ENCODE measurements around the gene OSM.
A peak's percentile ranks its signal among the peaks of the same experiment; 100 is the strongest.
"Not testable (repeated sequence)": the region's sequence is repeated elsewhere in the genome, so short reads cannot be mapped to it uniquely, and the experiment has no call there.

Gene OSM

DNA sequence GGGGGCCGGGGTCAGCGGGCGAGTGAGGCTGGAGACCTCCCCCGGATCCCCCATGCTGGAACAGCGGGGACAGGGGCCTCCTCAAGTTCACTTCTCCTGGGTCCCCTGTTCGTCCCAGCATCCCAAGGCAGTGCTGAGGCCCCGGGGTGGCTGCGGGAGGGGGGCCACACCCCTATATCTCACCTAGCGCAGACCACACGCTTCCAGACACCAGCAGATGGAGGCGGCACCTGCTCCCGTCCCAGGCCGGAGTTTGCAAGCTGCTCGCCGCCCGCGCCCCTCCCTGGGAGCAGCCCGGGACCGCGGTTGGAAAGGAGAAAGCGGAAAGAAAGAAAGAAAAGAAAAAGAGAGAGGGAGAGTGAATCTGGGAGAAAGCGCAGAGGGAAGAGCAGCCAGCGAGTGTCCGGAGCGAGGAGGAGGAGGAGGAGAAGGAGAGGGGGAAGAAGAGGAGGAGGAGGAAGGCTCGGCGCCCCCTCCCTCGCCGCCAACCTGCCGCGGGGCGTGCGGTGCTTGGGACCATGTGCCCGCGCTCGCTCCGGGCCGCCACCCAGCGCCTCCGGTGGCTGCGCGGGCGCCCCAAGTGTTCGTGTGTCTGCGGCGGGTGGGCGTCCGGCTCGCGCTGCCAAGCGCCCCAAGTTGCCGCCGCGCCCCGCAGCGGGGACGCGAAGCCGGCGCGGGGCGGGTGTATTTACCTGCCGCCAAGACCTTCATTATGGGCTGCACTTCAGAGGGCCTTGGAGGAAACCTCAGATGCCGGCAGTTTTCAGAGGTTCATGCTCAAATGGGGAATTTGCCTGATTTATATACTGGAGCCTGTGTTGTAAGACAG, 20.5 kb downstream of the OSM start, which contains the start of gene LIF:
Gene LIF, minus strand, starts transcription at position 775 of the 829 bp plus-strand sequence. Its CDS starts 64 bp downstream, at position 711.
- DNase-seq = peak in 2 of 58 donors; percentile 23 to 24

DNA sequence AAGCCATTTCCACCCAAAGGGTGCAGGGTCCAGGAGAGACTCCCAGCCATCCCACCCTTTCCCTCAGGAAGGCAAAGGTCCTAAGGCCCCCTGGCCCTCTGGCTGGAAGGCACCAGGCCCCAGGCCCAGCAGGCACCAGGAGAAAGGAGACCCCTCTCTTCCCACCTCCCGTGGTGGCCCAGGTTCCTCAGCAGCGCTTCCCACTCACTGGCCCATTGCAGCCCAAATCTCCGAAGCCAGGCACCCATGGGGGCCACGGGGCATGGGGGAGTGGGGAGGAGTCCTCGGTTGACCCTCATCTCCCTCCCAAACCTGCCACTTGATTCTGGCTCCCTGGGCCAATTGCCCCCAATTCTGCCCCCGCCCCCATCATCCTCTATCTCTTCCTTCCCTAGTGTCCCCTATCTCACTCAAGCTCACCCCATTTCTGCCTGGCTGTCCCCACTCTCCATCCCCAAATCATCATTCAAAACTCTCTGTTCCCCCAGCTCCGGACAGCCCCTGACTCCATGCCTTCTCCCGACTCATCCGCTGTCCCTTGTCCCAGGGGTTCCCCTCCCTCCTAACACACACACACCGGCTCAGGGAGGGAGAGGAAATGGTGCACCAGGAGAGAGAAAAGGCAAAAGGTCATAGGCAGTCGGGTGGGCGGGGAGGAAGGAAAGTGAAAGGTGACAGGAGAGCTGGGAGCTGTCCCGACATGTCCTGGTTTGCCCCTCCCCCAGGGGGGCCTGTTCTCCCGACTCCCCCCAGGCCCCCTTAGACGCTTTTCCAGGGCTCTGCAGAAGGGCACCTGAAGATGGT, 21.3 kb downstream of the OSM start:
- DNase-seq = no peak

DNA sequence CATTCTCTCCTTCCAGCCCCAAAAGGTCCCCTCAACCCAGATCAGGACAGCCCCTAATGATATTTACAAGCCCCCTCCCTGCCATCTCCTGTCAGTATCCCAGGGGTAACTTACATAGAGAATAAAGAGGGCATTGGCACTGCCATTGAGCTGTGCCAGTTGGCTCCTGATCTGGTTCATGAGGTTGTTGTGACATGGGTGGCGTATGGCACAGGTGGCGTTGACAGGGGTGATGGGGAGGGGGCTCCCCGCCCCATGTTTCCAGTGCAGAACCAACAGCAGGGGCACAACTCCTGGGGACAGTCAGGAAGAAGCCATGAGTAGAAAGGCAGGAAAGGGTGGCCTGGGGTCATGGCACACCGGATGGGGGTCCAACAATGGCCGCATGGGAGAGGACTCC, 22.0 kb downstream of the OSM start:
- no peak for DNase-seq

DNA sequence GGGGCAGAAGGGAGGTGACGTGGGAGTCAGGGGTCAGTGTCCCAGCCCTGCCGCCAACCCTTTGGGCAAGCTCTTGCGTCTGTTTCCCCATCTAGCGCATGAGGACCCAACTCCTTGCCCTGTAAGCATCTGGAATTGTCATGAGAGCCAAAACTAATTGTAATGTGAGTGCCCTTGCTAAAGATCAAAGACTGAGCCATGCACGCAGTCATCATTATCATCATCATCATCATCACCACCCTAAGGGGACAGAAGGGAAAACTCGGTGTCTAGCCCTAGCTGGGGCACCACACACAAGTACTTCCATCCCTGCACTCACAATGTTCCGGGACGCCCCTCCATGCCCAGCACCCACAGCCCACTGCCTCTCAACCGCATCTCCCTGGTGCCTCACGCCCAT, 22.6 kb downstream of the OSM start:
- DNase-seq = no peak

DNA sequence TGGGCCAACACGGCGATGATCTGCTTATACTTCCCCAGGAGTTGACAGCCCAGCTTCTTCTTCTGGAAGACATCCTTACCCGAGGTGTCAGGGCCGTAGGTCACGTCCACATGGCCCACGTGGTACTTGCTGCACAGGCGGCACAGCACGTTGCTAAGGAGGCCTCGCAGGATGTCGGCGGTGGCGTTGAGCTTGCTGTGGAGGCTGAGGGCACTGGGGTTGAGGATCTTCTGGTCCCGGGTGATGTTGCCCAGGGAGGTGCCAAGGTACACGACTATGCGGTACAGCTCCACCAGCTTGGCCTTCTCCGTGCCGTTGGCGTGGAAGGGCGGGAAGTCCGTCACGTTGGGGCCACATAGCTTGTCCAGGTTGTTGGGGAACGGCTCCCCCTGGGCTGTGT, 23.0 kb downstream of the OSM start:
- no peak for DNase-seq

DNA sequence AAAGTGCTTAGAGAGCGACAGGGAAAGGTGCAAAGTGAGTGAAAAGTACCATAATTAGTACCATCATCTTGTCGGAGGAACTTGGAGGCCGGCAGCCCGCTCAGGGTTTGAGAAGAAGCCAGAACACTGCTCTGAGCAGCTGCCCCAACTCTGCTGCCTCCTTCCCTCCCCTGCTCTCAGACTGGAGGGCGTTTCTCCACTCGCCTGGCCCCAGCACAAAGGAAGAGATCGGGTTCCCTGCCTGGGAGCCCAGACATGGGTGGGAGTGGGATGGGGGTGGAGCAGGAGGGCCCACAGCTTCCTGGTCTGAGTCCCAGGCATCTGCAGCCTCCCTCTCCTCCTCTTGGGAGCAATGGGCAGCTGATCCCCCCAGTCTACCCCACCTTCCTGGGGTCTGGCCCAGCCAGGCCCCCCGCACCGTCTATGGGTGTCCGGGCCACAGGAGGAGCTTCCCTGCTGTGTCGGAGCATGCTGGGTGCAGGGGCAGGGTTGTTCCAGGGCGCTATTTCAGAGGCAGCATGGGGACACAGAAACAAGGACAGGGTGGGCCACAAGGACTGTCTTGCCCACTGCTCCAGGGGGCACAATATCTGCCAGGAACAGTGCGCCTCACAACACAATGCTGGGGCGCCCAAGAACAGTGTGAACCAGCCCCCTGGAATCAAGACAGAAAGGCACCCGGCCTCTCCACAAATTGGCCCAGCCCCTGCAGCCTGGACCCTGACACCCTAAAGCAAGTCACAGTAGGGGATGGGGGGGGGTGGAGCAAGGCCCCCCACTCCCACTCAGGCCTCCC, 24.9 kb downstream of the OSM start:
- no peak for DNase-seq

DNA sequence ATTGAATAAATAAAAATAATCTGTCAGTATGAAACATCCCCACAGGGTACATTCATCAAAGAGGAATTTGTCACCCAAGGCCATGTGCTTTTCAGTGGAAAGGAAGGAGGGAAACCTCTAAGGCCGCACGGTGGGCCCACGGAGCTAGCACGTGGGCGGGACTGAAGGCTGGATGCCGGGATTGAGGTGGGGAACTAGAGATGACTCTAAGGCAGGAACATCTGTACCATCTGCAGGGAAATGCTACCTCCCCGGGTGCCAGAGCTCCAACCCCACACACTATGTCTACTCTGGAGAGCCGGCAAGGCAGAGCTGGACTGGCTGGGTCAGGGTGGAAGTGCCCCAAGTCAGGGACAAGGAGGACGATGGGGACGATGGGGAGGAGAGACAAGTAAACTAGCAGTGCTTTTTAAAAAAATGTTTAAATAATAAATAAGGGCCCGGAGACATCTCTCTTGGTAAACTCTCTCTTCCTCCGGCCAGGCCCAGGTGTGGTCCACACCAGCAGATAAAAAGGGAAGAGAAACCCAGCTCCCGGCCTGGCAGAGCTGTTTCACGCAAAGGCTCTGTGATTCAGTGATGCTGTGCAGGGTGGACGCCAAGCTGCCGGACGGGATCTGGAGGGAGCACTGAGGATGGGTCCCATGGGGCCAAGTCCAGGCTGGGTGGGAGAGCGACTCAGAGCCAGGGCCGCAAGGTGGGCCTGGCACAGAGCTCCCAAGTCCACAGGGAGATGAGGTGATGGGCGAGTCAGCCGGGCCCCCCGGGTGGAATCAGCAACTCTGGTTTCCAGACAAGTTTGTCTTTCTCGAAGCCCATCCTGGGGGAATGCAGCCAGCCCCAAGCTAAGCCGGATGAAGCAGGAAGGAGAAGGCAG, 25.9 kb downstream of the OSM start:
- DNase-seq = no peak

DNA sequence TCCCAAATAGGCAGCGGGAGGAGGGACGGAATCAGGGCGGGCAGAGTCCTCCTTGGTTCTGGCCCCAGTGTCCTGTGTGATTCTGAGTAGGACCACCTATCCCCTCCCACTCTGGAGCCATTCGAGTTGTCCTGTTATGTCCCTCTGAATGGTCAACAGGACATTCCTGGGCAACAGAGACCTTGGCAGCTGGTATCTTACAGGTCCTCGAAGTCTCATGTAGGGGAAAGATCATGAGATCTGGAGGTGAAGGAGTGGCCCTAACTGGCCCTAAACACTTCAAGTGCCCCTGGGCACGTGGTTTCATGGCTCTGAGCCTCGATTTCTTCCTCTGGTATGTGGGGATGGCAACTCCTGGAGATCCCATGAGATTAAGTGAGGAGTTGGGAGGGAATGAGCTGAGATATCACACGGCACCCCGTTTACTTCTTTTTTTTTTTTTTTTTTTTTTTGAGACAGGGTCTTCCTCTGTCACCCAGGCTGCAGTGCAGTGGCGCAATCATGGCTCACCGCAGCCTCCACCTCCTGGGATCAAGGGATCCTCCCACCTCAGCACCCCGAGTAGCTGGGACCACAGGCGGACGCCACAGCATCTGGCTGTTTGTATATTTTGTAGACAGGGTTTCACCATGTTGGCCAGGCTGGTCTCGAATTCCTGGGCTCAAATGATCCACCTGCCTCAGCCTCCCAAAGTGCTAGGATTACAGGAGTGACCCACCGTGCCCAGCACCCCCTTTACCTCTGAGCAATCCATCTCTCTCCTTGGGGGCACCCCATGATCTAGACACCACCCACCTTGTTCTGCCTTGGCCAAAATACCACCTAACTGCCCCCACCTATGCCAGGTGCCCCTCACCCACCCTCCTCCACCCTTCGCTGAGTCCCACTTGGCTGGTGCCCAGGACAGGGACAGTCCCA, 26.9 kb downstream of the OSM start:
- DNase-seq = no peak

DNA sequence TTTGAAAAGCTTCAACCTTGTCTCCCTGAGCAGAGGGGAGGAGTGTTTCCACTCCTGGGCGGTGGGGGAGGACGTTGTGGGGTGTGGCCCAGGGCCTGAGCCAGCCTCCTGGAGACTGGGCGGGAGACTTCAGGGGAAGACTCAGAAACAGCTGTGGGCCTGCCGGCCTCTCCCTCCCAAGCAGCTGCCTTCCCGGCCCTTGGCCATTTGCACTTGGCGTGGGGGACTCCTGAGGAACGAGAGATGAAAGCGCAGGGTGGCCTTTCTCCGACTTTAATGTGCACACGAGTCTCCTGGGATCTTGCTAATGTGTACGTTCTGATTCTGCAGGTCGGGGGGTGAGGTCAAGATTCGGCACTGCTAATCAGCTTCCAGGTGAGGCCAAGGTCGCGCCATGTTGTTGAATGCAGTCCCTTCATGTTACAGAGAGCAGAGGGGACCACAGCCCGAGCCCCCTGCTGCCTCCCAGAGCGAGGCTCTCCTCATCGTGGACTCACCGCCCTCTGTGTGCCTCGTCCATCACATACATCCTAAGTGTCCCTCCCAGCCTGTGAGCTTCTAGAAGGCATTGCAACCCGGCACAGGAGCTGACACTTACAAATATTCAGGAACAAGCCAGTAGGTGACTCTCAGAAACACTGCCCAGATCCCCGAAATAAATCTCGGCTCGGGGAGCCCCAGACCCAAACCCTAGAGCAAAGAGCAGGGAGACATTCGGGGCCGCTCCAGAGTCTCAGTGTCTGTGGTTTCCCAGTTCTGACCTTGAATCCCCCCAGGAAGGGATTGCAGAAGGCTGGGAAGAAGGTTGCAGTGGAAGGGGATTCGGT, 27.8 kb downstream of the OSM start:
- no peak for DNase-seq

DNA sequence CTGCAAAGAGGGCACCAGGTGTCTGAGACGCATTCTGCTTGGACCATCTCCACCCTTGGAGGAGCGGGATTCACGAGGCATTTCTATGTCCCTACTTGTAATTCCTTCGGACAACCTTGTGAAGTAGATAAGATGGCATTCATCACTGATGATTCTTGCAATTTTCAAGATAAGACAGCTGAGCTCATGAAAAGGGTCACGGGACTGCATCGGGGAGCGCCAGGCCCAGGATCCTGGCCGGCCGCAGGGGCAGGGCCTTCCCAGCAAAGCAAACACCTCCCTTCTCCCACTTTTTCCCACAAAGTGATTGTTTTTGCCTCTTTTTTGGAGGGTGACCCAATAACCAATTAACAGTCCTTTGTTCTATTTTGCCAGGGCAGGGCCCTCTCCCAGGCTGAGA, 28.5 kb downstream of the OSM start:
- no peak for DNase-seq

DNA sequence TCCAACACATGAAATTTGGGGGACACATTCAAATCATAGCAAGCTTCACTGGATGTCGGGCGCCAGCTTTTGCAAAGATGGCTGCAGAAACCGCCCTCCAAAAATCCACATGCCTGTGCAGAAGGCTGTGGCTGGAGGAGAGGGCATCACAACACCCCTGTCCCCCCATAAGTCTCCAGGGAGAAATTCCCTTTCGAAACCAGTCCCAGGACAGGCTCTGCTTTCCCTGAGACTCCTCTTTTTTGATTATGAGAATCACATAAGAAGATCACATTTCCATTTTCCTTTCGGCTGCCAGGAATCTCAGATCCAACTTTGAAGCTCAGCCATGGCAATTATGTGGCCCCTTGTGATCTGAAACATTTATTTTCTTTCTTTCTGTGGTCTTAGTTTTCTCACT, 29.8 kb downstream of the OSM start:
- no peak for DNase-seq

DNA sequence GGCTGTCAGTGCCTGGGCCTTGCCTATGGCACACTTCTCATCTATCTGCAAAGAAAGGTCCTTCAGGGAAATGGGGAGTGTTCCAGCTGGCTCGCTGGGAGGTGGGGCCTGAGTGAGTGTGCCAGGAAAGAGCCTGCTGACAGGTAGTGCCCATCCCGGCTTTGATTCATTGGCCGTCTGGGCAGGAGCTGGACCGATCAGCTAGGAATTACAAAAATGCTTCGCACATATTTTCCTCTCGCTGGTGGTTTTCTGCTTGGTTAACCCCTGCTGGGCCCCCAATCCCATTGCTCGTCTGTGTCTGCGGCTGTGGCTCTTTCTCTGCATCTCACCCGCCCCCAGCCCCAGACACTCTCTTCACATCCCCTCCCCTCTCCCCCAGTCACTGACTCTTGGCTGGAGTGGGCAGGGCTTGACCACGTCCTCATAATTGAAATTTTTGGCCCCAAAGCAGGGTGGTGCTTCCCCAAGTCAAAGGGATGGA, 30.9 kb downstream of the OSM start:
- no peak for DNase-seq

DNA sequence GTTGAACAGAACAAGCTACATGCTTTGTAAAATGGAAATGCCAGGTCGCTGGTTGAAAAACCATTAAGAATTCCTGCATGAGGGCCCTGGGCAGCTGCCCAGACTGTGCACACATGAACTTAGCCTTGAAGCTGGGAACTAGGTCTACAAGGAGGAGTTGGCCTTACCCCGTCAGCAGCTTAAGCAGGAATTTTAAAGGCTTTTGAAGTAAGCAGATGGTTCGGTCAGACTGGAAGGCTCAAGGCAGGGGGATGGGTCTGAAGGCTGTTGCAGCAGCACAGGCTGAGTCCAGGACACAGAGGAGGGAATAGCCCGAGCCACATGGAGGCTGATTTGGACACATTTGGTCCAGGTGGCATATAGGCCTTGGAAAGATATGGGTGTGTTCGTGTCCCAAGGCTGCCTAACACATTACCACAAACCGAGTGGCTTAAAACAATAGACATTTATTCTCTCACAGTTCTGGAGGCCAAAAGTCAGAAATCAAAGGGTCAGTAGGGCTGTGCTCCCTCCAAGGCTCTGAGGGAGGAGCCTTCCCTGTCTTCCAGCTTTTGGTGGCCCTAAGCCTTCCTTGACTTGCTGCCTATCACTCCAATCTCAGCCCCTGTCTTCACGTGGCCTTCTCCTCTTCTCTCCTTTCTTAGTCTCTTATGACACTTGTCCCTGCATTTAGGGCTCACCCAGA, 31.7 kb downstream of the OSM start:
- peak in 4 of 58 donors; percentile 1 to 20 (median 10) for DNase-seq

DNA sequence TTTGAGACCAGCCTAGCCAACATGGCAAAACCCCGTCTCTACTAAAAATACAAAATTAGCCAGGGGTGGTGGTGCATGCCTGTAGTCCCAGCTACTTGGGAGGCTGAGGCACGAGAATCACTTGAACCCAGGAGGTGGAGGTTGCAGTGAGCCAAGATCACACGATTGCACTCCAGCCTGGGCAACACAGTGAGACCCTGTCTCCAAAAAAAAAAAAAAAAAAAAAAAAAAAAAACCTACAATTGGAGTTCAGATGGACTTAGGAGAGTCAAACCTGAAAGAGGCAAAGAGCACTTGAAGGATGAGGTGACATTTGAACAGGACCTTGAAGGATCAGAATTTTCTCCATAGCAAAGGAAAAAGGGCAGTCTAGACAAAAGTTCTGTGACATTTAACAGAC, 32.3 kb downstream of the OSM start:
- not testable (repeated sequence) for DNase-seq

DNA sequence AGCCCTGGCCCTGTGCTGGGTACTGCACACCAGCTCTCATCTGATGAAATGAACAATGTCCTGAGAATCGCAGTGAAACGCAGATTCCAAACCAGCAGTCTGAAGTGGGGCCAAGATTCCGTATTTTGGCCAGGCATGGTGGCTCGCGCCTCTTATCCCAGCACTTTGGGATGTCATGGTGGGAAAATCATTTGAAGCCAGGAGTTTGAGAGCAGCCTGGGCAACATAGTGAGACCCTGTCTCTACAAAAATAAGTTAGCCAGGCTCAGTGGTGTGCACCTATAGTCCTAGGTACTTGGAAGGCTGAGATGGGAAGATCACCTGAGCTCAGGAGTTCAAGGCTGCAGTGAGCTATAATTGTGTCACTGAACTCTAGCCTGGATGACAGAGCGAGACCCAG, 33.1 kb downstream of the OSM start:
- DNase-seq = no peak

DNA sequence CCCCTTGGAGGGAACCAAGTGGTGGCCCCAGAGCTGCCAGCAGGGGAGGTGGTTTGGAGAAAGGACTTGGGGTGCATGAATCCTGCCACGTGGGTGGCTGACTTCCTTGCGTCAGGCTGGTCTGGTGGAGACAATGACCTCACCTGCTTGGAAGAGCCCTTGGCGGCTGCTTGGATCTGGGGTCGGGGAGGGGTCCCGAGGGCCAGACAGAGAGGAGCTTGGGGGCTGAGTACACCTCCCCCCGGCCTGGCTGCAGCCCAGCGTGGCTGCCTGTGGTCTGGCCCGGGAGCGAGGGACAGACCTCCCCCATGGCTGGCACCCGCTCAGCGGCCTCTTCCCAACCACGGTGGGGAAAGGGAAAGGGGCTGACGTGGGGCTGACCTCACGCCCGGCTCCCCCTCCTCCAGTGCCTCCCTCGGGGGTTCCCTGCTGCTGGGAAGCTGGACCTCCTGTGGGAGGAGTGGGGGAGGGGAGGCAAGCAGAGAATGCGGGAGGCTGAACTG, 33.9 kb downstream of the OSM start:
- DNase-seq = no peak

DNA sequence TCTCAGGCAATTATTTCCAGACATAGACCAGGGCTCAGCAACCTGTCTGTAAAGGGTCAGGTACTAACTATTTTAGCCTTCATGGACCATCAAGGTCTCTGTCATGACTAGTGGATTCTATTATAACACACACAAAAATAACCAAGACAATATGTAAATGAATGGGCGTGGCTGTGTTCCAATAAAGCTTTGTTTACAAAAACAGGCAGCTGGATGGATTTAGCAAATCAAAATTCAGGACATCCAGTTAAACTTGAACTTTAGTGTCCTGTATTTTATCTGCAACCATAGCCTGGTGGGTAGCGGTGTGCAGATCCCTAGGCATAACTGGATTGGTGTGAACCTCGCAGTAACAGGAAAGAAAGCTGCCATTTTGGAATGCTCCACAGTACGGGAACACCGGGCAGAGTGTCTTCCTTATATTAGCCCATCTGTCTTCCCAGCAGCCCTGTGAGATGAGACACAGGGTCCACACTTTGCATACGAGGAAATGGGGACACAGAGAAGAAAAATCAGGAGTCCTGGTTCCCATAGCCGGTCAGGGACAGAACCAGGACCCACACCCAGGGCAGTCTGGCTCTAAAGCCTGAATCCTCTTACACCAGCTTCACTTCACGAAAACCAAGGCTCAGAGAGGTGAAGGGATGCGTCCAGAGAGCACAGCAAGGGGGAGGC, 35.7 kb downstream of the OSM start:
- no peak for DNase-seq

All from anterior cingulate cortex (tissue), 58 donors.